Effector memory CD4-positive, alpha-beta T cell (primary cell): ENCODE data around the gene RIC8A.
A peak's percentile ranks its signal among the peaks of the same experiment; 100 is the strongest.
"Not testable (repeated sequence)": the region's sequence is repeated elsewhere in the genome, so short reads cannot be mapped to it uniquely, and the experiment has no call there.

ENCODE experiments used
- DNase-seq, 3 donors: peaks; one replicate each; pipeline ENCODE4 v3.0.0-alpha.2; 2020
- H3K27ac ChIP-seq: 2 replicates; pipeline ENCODE4 v1.7.0; 2013; ENCODE audit warnings: mild to moderate bottlenecking, low read length, moderate library complexity; ENCODE audit not compliant: insufficient read depth, poor library complexity, severe bottlenecking
- H3K27me3 ChIP-seq: replicated peaks from 2 replicates; pipeline ENCODE4 v1.7.0; 2013; ENCODE audit warnings: mild to moderate bottlenecking, low read length; ENCODE audit not compliant: insufficient read depth, control insufficient read depth, poor library complexity, severe bottlenecking
- H3K36me3 ChIP-seq: 2 replicates; pipeline ENCODE4 v1.7.0; 2013; ENCODE audit warnings: mild to moderate bottlenecking, low read length, moderate library complexity; ENCODE audit not compliant: control insufficient read depth, insufficient read depth
- H3K4me1 ChIP-seq: 2 replicates; pipeline ENCODE4 v1.7.0; 2013; ENCODE audit warnings: low read length, mild to moderate bottlenecking; ENCODE audit not compliant: control insufficient read depth, insufficient read depth, poor library complexity, severe bottlenecking
- H3K4me3 ChIP-seq: 2 replicates; pipeline ENCODE4 v1.7.0; 2013; ENCODE audit warnings: low read length, low read depth, mild to moderate bottlenecking; ENCODE audit not compliant: insufficient read depth, poor library complexity, severe bottlenecking
- H3K9me3 ChIP-seq: 2 replicates; pipeline ENCODE4 v1.7.0; 2013; ENCODE audit warnings: mild to moderate bottlenecking, low read length, moderate library complexity; ENCODE audit not compliant: control insufficient read depth

Gene RIC8A

GRCh38 chr11:230431-230830 lies 22.9 kb downstream of the RIC8A start:
- Histone ChIP-seq H3K27ac (no peak overlapping the region), H3K4me1 (peaks cover 3% of the 10 kb centered on the region), H3K4me3 (no peak overlapping the region), H3K36me3 (peaks cover 4% of the 10 kb centered on the region), H3K9me3 (no peaks in the 10 kb centered on the region), H3K27me3 (no peaks in the 10 kb centered on the region)
- DNase-seq, result no peak

GRCh38 chr11:232783-233565 lies 25.5 kb downstream of the RIC8A start:
- H3K9me3 ChIP-seq, result no peaks in the 10 kb centered on the region
- DNase-seq, result no peak
- H3K27ac ChIP-seq, result no peak overlapping the region

GRCh38 chr11:235180-235579 lies 27.7 kb downstream of the RIC8A start:
- peak overlapping the region; percentile 99 for H3K27ac ChIP-seq
- H3K4me3 ChIP-seq, result no peak overlapping the region
- no peaks in the 10 kb centered on the region for H3K27me3 ChIP-seq
- peaks cover 14% of the 10 kb centered on the region for H3K4me1 ChIP-seq
- H3K36me3 ChIP-seq, result peaks cover 15% of the 10 kb centered on the region
- no peak for DNase-seq
- H3K9me3 ChIP-seq, result no peaks in the 10 kb centered on the region

More at GRCh38 chr11:232783-233565, 25.5 kb downstream of the RIC8A start:
- Histone ChIP-seq H3K36me3 (peaks cover 4% of the 10 kb centered on the region), H3K4me1 (peaks cover 12% of the 10 kb centered on the region), H3K4me3 (no peak overlapping the region), H3K27me3 (no peaks in the 10 kb centered on the region)

- H3K27me3 ChIP-seq, result no peaks in the 10 kb centered on the region
- H3K4me3 ChIP-seq, result peak overlapping the region; percentile 81
- peaks cover 19% of the 10 kb centered on the region for H3K36me3 ChIP-seq
- H3K27ac ChIP-seq, result peak overlapping the region; percentile 99
- H3K9me3 ChIP-seq, result no peaks in the 10 kb centered on the region
- peaks cover 14% of the 10 kb centered on the region for H3K4me1 ChIP-seq
- DNase-seq, result peak in 2 of 3 donors; percentile 50 to 52
These were observed 28.1 kb downstream of the RIC8A start for GRCh38 chr11:235609-235996.

GRCh38 chr11:235997-236773 lies 28.7 kb downstream of the RIC8A start, which contains the start of gene SIRT3:
Gene SIRT3 (minus strand): TSS chr11:236342. CDS start chr11:236328, 14 bp downstream.
- peak; percentile 81 to 86 (median 84) for DNase-seq
- Histone ChIP-seq H3K27ac (peak within 1 kb of the TSS; percentile 99), H3K4me3 (peak within 1 kb of the TSS; percentile 89), H3K36me3 (peaks cover 23% of the 10 kb centered on the region), H3K4me1 (peaks cover 14% of the 10 kb centered on the region), H3K27me3 (no peaks in the 10 kb centered on the region), H3K9me3 (no peaks in the 10 kb centered on the region)

- Histone ChIP-seq H3K9me3 (no peaks in the 10 kb centered on the region), H3K4me1 (peaks cover 14% of the 10 kb centered on the region), H3K27ac (peak within 1 kb of the TSS; percentile 99), H3K27me3 (no peaks in the 10 kb centered on the region), H3K36me3 (peaks cover 30% of the 10 kb centered on the region), H3K4me3 (peak within 1 kb of the TSS; percentile 89)
- peak; percentile 76 to 82 (median 79) for DNase-seq
These were observed 29.6 kb downstream of the RIC8A start, which contains the start of gene PSMD13 for GRCh38 chr11:236774-237767. Gene PSMD13 (plus strand): TSS chr11:236976. CDS start chr11:237050, 74 bp downstream.

- not testable (repeated sequence) for H3K9me3 ChIP-seq, H3K27me3 ChIP-seq, H3K27ac ChIP-seq, H3K4me3 ChIP-seq, DNase-seq
- Histone ChIP-seq H3K36me3 (peaks cover 36% of the 10 kb centered on the region), H3K4me1 (peaks cover 14% of the 10 kb centered on the region)
These were observed 30.8 kb downstream of the RIC8A start for GRCh38 chr11:238346-238745.

- H3K36me3 ChIP-seq, result peaks cover 56% of the 10 kb centered on the region
- no peak overlapping the region for H3K4me3 ChIP-seq
- H3K9me3 ChIP-seq, result no peaks in the 10 kb centered on the region
- peaks cover 12% of the 10 kb centered on the region for H3K4me1 ChIP-seq
- no peak overlapping the region for H3K27ac ChIP-seq
- no peak for DNase-seq
- H3K27me3 ChIP-seq, result no peaks in the 10 kb centered on the region
These were observed 32.8 kb downstream of the RIC8A start for GRCh38 chr11:240315-240714.

- DNase-seq, result no peak
- Histone ChIP-seq H3K27ac (no peak overlapping the region), H3K27me3 (no peaks in the 10 kb centered on the region), H3K9me3 (no peaks in the 10 kb centered on the region), H3K4me3 (no peak overlapping the region), H3K36me3 (peaks cover 68% of the 10 kb centered on the region), H3K4me1 (peaks cover 9% of the 10 kb centered on the region)
These were observed 34.1 kb downstream of the RIC8A start for GRCh38 chr11:241634-242033.
